H1 (cell line): ENCODE results near the gene HDGFL3. TPM values are rescaled to one million over a fixed set of nuclear protein-coding genes. Genes with fewer than 3 reads are reported as not detected.
A peak's percentile ranks its signal among the peaks of the same experiment; 100 is the strongest.

ENCODE experiments used
- CTCF ChIA-PET: fragments of 300-600 bp; sonication (Branson Sonifier 250); formaldehyde crosslinking; loops from one replicate; lab custom pipeline; 2021; ENCODE audit not compliant: partially characterized antibody; lab: Charles Lee
- POLR2A ChIA-PET: fragments of 300-600 bp; sonication (Branson Sonifier 250); formaldehyde crosslinking; loops from one replicate; lab custom pipeline; 2021; ENCODE audit warnings: inconsistent platforms; ENCODE audit not compliant: partially characterized antibody; lab: Charles Lee
- DNase-seq, 2 experiments: peaks; one replicate each; pipeline versions ENCODE4 v3.0.0 to v3.0.0-alpha.2; 2010 to 2022; ENCODE audit warnings: low spot score in 2 of 2, low read depth in 1 of 2, mixed read lengths in 1 of 2
- FAIRE-seq: peaks from 2 replicates; lab custom pipeline; 2011; peaks lifted over from hg19 to GRCh38; lab: Jason Lieb, UNC
- H2AFZ ChIP-seq: 2 replicates; pipeline ENCODE4 v1.8.1; 2012; ENCODE audit warnings: low read length, inconsistent platforms
- H2AK5ac ChIP-seq: 2 replicates; pipeline ENCODE4 v1.6.1; 2013; ENCODE audit warnings: low read depth, low read length
- H2BK120ac ChIP-seq: replicated peaks from 2 replicates; pipeline ENCODE3; 2013; ENCODE audit warnings: low read depth, low read length, inconsistent platforms
- H2BK12ac ChIP-seq: 2 replicates; pipeline ENCODE4 v1.6.1; 2013; ENCODE audit warnings: low read depth, low read length
- H2BK15ac ChIP-seq: 2 replicates; pipeline ENCODE4 v1.6.1; 2013; ENCODE audit warnings: low read length
- H2BK20ac ChIP-seq: 2 replicates; pipeline ENCODE4 v1.6.1; 2013; ENCODE audit warnings: low read length
- H2BK5ac ChIP-seq: 2 replicates; pipeline ENCODE4 v1.6.1; 2013; ENCODE audit warnings: low read depth, low read length
- H3K14ac ChIP-seq: 2 replicates; pipeline ENCODE4 v1.6.1; 2013; ENCODE audit warnings: inconsistent platforms; ENCODE audit not compliant: insufficient read length
- H3K18ac ChIP-seq: 2 replicates; pipeline ENCODE4 v1.6.1; 2013; ENCODE audit warnings: low read length; ENCODE audit errors: extremely low read depth
- H3K23ac ChIP-seq: 2 replicates; pipeline ENCODE4 v1.6.1; 2013; ENCODE audit warnings: inconsistent platforms; ENCODE audit not compliant: insufficient read length
- H3K23me2 ChIP-seq: 2 replicates; pipeline ENCODE4 v1.6.1; 2013; ENCODE audit warnings: low read depth, low read length
- H3K27ac ChIP-seq: 2 replicates; pipeline ENCODE4 v1.6.1; 2011; ENCODE audit warnings: low read depth, low read length, inconsistent platforms
- H3K27me3 ChIP-seq, 4 experiments: replicated peaks in 1 of 4; 1 replicate in 1 of 4; 2 replicates in 3 of 4; pipeline versions ENCODE4 v1.6.1 to v1.8.1; 2011 to 2013; ENCODE audit warnings: low read length in 3 of 4, mild to moderate bottlenecking in 3 of 4, inconsistent platforms in 2 of 4, mixed read lengths in 2 of 4, moderate library complexity in 1 of 4; ENCODE audit not compliant: control insufficient read depth in 3 of 4, insufficient read depth in 3 of 4; ENCODE audit errors: extremely low read depth in 1 of 4
- H3K36me3 ChIP-seq, 4 experiments: 2 replicates each; pipeline versions ENCODE4 v1.6.1 to v1.8.1; 2011 to 2013; ENCODE audit warnings: mild to moderate bottlenecking in 4 of 4, low read length in 3 of 4, moderate library complexity in 2 of 4, control low read depth in 1 of 4, inconsistent platforms in 1 of 4; ENCODE audit not compliant: insufficient read depth in 4 of 4, control insufficient read depth in 2 of 4
- H3K4ac ChIP-seq: replicated peaks from 2 replicates; pipeline ENCODE3; 2013; ENCODE audit warnings: low read length, low read depth, mixed read lengths, inconsistent platforms; ENCODE audit not compliant: insufficient read length
- H3K4me1 ChIP-seq, 4 experiments: replicated peaks in 1 of 4; 1 replicate in 1 of 4; 2 replicates in 3 of 4; pipeline versions ENCODE4 v1.6.1 to v1.8.1; 2011 to 2013; ENCODE audit warnings: low read length in 3 of 4, inconsistent platforms in 2 of 4, mixed read lengths in 1 of 4; ENCODE audit not compliant: insufficient read depth in 4 of 4, control insufficient read depth in 3 of 4
- H3K4me2 ChIP-seq, 2 experiments: 2 replicates each; pipeline versions ENCODE4 v1.6.1 to v1.8.1; 2011 to 2013; ENCODE audit warnings: low read depth in 2 of 2, low read length in 2 of 2, control low read depth in 1 of 2, inconsistent platforms in 1 of 2, mild to moderate bottlenecking in 1 of 2; ENCODE audit not compliant: insufficient read depth in 1 of 2
- H3K4me3 ChIP-seq, 4 experiments: fragments of 200-600, 300-600 bp in 1 of 4; sonication (generic), shearing (Covaris generic), sonication (Bioruptor Twin) in 1 of 4; 2 replicates each; pipeline versions ENCODE4 v1.5.1 to v1.8.1; 2011 to 2016; ENCODE audit warnings: low read length in 4 of 4, low read depth in 3 of 4, control low read depth in 2 of 4, inconsistent platforms in 2 of 4, mild to moderate bottlenecking in 2 of 4, mixed read lengths in 1 of 4, moderate library complexity in 1 of 4; ENCODE audit not compliant: insufficient read depth in 2 of 4; ENCODE audit errors: extremely low read depth in 1 of 4
- H3K56ac ChIP-seq: replicated peaks from 2 replicates; pipeline ENCODE3; 2013; ENCODE audit warnings: low read depth, mild to moderate bottlenecking, mixed read lengths, low read length, inconsistent platforms; ENCODE audit not compliant: insufficient read length
- H3K79me1 ChIP-seq: 2 replicates; pipeline ENCODE4 v1.6.1; 2013; ENCODE audit warnings: low read depth, low read length, control low read depth
- H3K79me2 ChIP-seq, 2 experiments: 2 replicates each; pipeline versions ENCODE4 v1.6.1 to v1.8.1; 2012 to 2013; ENCODE audit warnings: low read length in 2 of 2, mild to moderate bottlenecking in 2 of 2, inconsistent platforms in 1 of 2; ENCODE audit not compliant: insufficient read depth in 2 of 2, control insufficient read depth in 1 of 2
- H3K9ac ChIP-seq, 4 experiments: replicated peaks in 1 of 4; 1 replicate in 1 of 4; 2 replicates in 3 of 4; pipeline versions ENCODE4 v1.6.1 to v1.8.1; 2011 to 2013; ENCODE audit warnings: low read depth in 3 of 4, low read length in 3 of 4, control low read depth in 2 of 4, mild to moderate bottlenecking in 2 of 4, moderate library complexity in 2 of 4, inconsistent platforms in 1 of 4; ENCODE audit errors: extremely low read depth in 1 of 4
- H3K9me3 ChIP-seq, 2 experiments: 2 replicates each; pipeline versions ENCODE4 v1.6.1 to v1.8.1; 2012 to 2013; ENCODE audit warnings: mild to moderate bottlenecking in 2 of 2, moderate library complexity in 2 of 2, control low read depth in 1 of 2, inconsistent platforms in 1 of 2, low read depth in 1 of 2, low read length in 1 of 2, mixed read lengths in 1 of 2; ENCODE audit not compliant: insufficient read depth in 2 of 2
- H4K20me1 ChIP-seq, 2 experiments: replicated peaks in 1 of 2; 2 replicates each; pipeline versions ENCODE3 to v1.8.1; 2011 to 2013; ENCODE audit warnings: inconsistent platforms in 2 of 2, low read length in 2 of 2, mild to moderate bottlenecking in 1 of 2; ENCODE audit not compliant: insufficient read depth in 2 of 2, control insufficient read depth in 1 of 2
- H4K5ac ChIP-seq: 2 replicates; pipeline ENCODE4 v1.6.1; 2013; ENCODE audit warnings: low read length, low read depth, mixed read lengths, inconsistent platforms; ENCODE audit not compliant: insufficient read length
- H4K8ac ChIP-seq: 2 replicates; pipeline ENCODE4 v1.8.0; 2013; ENCODE audit warnings: mild to moderate bottlenecking, moderate library complexity, low read length, inconsistent platforms; ENCODE audit not compliant: insufficient read depth; ENCODE audit errors: extremely low read depth
- H4K91ac ChIP-seq: replicated peaks from 2 replicates; pipeline ENCODE3; 2013; ENCODE audit warnings: low read length, mixed read lengths, inconsistent platforms; ENCODE audit not compliant: insufficient read length
- NANOG ChIP-seq: IDR thresholded peaks from 2 replicates; pipeline ENCODE4 v1.6.1; 2011; ENCODE audit warnings: low read length, low read depth, mild to moderate bottlenecking, inconsistent platforms; ENCODE audit not compliant: insufficient read depth, poor library complexity, severe bottlenecking
- SRF ChIP-seq: IDR thresholded peaks from 2 replicates; pipeline ENCODE4 v1.6.1; 2011; ENCODE audit warnings: mild to moderate bottlenecking, low read depth, low read length, moderate library complexity
- WGBS, 2 experiments: shearing (Covaris generic) in 1 of 2; methylation state at CpG; one replicate each; pipeline versions ENCODE4 v1.1.6 to v1.1.7; 2013 to 2015; ENCODE audit warnings: low lambda C conversion rate in 2 of 2, mixed read lengths in 2 of 2, inconsistent platforms in 1 of 2, low coverage in 1 of 2, missing lambda C conversion rate in 1 of 2; ENCODE audit not compliant: insufficient replicate concordance in 2 of 2, insufficient coverage in 1 of 2, insufficient read length in 1 of 2; ENCODE audit errors: extremely low coverage in 1 of 2, missing lambda C conversion rate in 1 of 2; 5-methylcytosine and 5-hydroxymethylcytosine counted together
- polyA plus RNA-seq, 7 experiments: library from polyadenylated mRNA; depleted of rRNA in 3 of 7; stranded (reverse) in 5 of 7; unstranded in 2 of 7; fragments of >200 nt in 5 of 7; fragments of 200-250 nt in 2 of 7; gene quantifications; 1 replicate in 5 of 7; 2 replicates in 1 of 7; 4 replicates in 1 of 7; pipeline versions ENCODE4 v1.2.1 to v1.2.3, GENCODE V29; 2011 to 2013; ENCODE audit warnings: missing spikeins in 2 of 7, mixed read lengths in 2 of 7
- total RNA-seq: library from RNA; stranded (reverse); fragmentation: NEBNext Ultra II Directional; extraction: Animal tissue kit (Norgen Biotek cat#: 25700); gene quantifications from 2 replicates; pipeline ENCODE4 v1.2.1, GENCODE V29; 2021

Gene HDGFL3
- total and polyA plus RNA-seq, 2 of the 8 experiments (the other 6 are each of a cell fraction or from before 2014, with no cell fraction given), result 14.1 to 149 TPM

DNA sequence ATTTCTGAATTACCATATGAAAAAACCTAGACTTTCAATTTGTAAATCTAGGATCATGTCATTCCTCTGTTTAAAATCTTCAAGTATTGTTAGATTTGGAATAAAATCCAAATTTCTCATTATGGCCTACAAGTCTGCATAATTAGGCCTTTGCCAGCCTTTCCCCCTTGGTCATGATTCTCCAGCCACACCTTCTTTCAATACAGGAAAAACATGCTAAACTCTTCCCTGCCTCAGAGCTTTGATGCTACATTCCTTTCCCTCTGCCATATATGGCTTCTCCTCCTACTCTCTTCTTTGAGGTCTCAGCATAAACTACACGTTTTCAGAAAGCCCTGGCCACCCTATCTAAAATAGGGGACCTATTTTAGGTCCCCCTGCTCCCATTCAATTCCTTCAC lies 51.7 kb downstream of the HDGFL3 start:
- peak; percentile 40; the same call in 1 of the 2 replicates for TF ChIP-seq SRF
- TF ChIP-seq NANOG, result no peak
- H3K4ac ChIP-seq, result no peak overlapping the region
- peaks cover 4 to 43% (median 22%) of the 10 kb centered on the region in 4 experiments; a peak in 7 of 8 replicates for H3K36me3 ChIP-seq
- DNase-seq (no peak), FAIRE-seq (no peak)
- H3K56ac ChIP-seq, result no peak overlapping the region
- no peak overlapping the region for H2AK5ac ChIP-seq
- POLR2A ChIA-PET, result no interaction called here
- no peak overlapping the region for H3K4me3 ChIP-seq
- no peaks in the 10 kb centered on the region for H3K4me1 ChIP-seq
- no peaks in the 10 kb centered on the region for H4K20me1 ChIP-seq
- no peak overlapping the region for H3K9ac ChIP-seq
- H3K23me2 ChIP-seq, result no peaks in the 10 kb centered on the region
- no peaks in the 10 kb centered on the region for H3K27me3 ChIP-seq
- no peaks in the 10 kb centered on the region for H3K79me2 ChIP-seq
- H4K91ac ChIP-seq, result no peak overlapping the region
- CTCF ChIA-PET, result interaction anchor here (1.7 kb wide), 1 partner anchor 13 kb away, joined by 3 read pairs; no protein-coding TSS in a partner anchor
- H4K5ac ChIP-seq, result no peak overlapping the region
- no peak overlapping the region for H3K27ac ChIP-seq
- H2BK20ac ChIP-seq, result no peak overlapping the region
- H2BK120ac ChIP-seq, result no peak overlapping the region
- H3K4me2 ChIP-seq, result no peak overlapping the region
- no peak overlapping the region for H2BK12ac ChIP-seq
- no peaks in the 10 kb centered on the region for H3K9me3 ChIP-seq
- 64% methylated on average over 1 of the region's 1 CpG; no CpG with 5 or more reads in 1 of the 2 experiments for WGBS, 2 experiments
- H2AFZ ChIP-seq, result no peak overlapping the region
- no peak overlapping the region for H4K8ac ChIP-seq
- H3K14ac ChIP-seq, result no peak overlapping the region
- no peak overlapping the region for H2BK15ac ChIP-seq
- H3K18ac ChIP-seq, result no peak overlapping the region
- no peak overlapping the region for H3K23ac ChIP-seq
- no peak overlapping the region for H2BK5ac ChIP-seq
- H3K79me1 ChIP-seq, result no peaks in the 10 kb centered on the region; the same call in none of the 2 replicates
